H9 (cell line): ENCODE data around the gene HPCAL1. TPM values are rescaled to one million over a fixed set of nuclear protein-coding genes. Genes with fewer than 3 reads are reported as not detected.
A peak's percentile ranks its signal among the peaks of the same experiment; 100 is the strongest.

Source experiments
- DNase-seq: peaks from one replicate; pipeline ENCODE4 v3.0.0-alpha.2; 2017
- H2AFZ ChIP-seq: one replicate; pipeline ENCODE4 v1.6.1; 2013; ENCODE audit warnings: mild to moderate bottlenecking, low read length, control low read depth, moderate library complexity
- H2AK5ac ChIP-seq: 2 replicates; pipeline ENCODE4 v1.6.1; 2013; ENCODE audit warnings: low read length, control low read depth, mixed read lengths; ENCODE audit not compliant: insufficient read length
- H2BK120ac ChIP-seq: one replicate; pipeline ENCODE4 v1.6.1; 2013; ENCODE audit warnings: low read depth, mild to moderate bottlenecking, low read length, control low read depth, inconsistent platforms; ENCODE audit not compliant: poor library complexity, severe bottlenecking
- H2BK12ac ChIP-seq: 2 replicates; pipeline ENCODE4 v1.6.1; 2013; ENCODE audit warnings: low read length, control low read depth, mixed read lengths, low read depth; ENCODE audit not compliant: insufficient read length
- H2BK15ac ChIP-seq: 2 replicates; pipeline ENCODE4 v1.6.1; 2013; ENCODE audit warnings: low read depth, low read length, control low read depth
- H2BK20ac ChIP-seq: one replicate; pipeline ENCODE4 v1.6.1; 2013; ENCODE audit warnings: low read depth, mild to moderate bottlenecking, low read length, control low read depth, inconsistent platforms; ENCODE audit not compliant: poor library complexity, severe bottlenecking
- H2BK5ac ChIP-seq: 2 replicates; pipeline ENCODE4 v1.6.1; 2013; ENCODE audit warnings: low read length, control low read depth, mixed read lengths; ENCODE audit not compliant: insufficient read length
- H3K14ac ChIP-seq: 2 replicates; pipeline ENCODE4 v1.6.1; 2013; ENCODE audit warnings: low read length, control low read depth; ENCODE audit not compliant: insufficient read depth
- H3K18ac ChIP-seq: 2 replicates; pipeline ENCODE4 v1.6.1; 2013; ENCODE audit warnings: low read depth, mild to moderate bottlenecking, mixed read lengths, low read length, control low read depth; ENCODE audit not compliant: insufficient read length
- H3K23ac ChIP-seq: 2 replicates; pipeline ENCODE4 v1.6.1; 2013; ENCODE audit warnings: low read length, control low read depth, mixed read lengths, low read depth; ENCODE audit not compliant: insufficient read length
- H3K23me2 ChIP-seq: 2 replicates; pipeline ENCODE4 v1.6.1; 2013; ENCODE audit warnings: low read depth, mild to moderate bottlenecking, mixed read lengths, low read length, control low read depth; ENCODE audit not compliant: insufficient read length, poor library complexity, severe bottlenecking
- H3K27ac ChIP-seq: 2 replicates; pipeline ENCODE4 v1.5.1; 2013; ENCODE audit warnings: low read length, control low read depth, mixed read lengths, low read depth; ENCODE audit not compliant: insufficient read length
- H3K27me3 ChIP-seq: 2 replicates; pipeline ENCODE4 v1.6.1; 2013; ENCODE audit warnings: low read length, control low read depth, inconsistent platforms; ENCODE audit not compliant: insufficient read depth
- H3K4ac ChIP-seq: 2 replicates; pipeline ENCODE4 v1.6.1; 2013; ENCODE audit warnings: low read depth, mild to moderate bottlenecking, control low read depth, inconsistent platforms, low read length, moderate library complexity
- H3K4me1 ChIP-seq: 2 replicates; pipeline ENCODE4 v1.6.1; 2013; ENCODE audit warnings: low read length, control low read depth, inconsistent platforms; ENCODE audit not compliant: insufficient read depth
- H3K4me2 ChIP-seq: 2 replicates; pipeline ENCODE4 v1.6.1; 2013; ENCODE audit warnings: low read length, control low read depth, mixed read lengths; ENCODE audit not compliant: insufficient read length, insufficient read depth
- H3K56ac ChIP-seq: 2 replicates; pipeline ENCODE4 v1.6.1; 2013; ENCODE audit warnings: low read depth, mild to moderate bottlenecking, mixed read lengths, low read length, control low read depth; ENCODE audit not compliant: insufficient read length
- H3K79me1 ChIP-seq: 2 replicates; pipeline ENCODE4 v1.6.1; 2013; ENCODE audit warnings: low read depth, mild to moderate bottlenecking, moderate library complexity, low read length, control low read depth, inconsistent platforms; ENCODE audit not compliant: insufficient read depth, poor library complexity, severe bottlenecking
- H3K79me2 ChIP-seq: 2 replicates; pipeline ENCODE4 v1.6.1; 2013; ENCODE audit warnings: low read length, control low read depth, inconsistent platforms; ENCODE audit not compliant: insufficient read depth
- H3K9ac ChIP-seq: 2 replicates; pipeline ENCODE4 v1.6.1; 2013; ENCODE audit warnings: low read length, control low read depth, mixed read lengths; ENCODE audit not compliant: insufficient read length; ENCODE audit errors: extremely low read depth
- H3K9me3 ChIP-seq: one replicate; pipeline ENCODE4 v1.6.1; 2013; ENCODE audit warnings: low read depth, low read length, inconsistent platforms; ENCODE audit not compliant: control insufficient read depth
- H3T11ph ChIP-seq: one replicate; pipeline ENCODE4 v1.6.1; 2013; ENCODE audit warnings: mild to moderate bottlenecking, low read length, control low read depth, inconsistent platforms
- H4K20me1 ChIP-seq: one replicate; pipeline ENCODE4 v1.6.1; 2013; ENCODE audit not compliant: control insufficient read depth, insufficient read length, insufficient read depth
- H4K5ac ChIP-seq: 2 replicates; pipeline ENCODE4 v1.6.1; 2013; ENCODE audit warnings: low read depth, mild to moderate bottlenecking, mixed read lengths, low read length, control low read depth; ENCODE audit not compliant: insufficient read length
- H4K8ac ChIP-seq: replicated peaks from 2 replicates; pipeline ENCODE4 v1.6.1; 2013; ENCODE audit warnings: low read length, control low read depth, mixed read lengths, low read depth; ENCODE audit not compliant: insufficient read length
- H4K91ac ChIP-seq: 2 replicates; pipeline ENCODE4 v1.6.1; 2013; ENCODE audit warnings: low read depth, mild to moderate bottlenecking, moderate library complexity, mixed read lengths, low read length, control low read depth; ENCODE audit not compliant: insufficient read length
- H3K27ac Mint-ChIP-seq, 3 experiments: 2 replicates in 2 of 3; 3 replicates in 1 of 3; pipeline ENCODE4 v1.8.0; 2020 to 2021; ENCODE audit warnings: mixed read lengths in 3 of 3, mild to moderate bottlenecking in 1 of 3, moderate library complexity in 1 of 3
- H3K27me3 Mint-ChIP-seq: 2 replicates; pipeline ENCODE4 v1.8.0; 2021; ENCODE audit warnings: low read depth, mild to moderate bottlenecking, moderate library complexity, mixed read lengths
- H3K36me3 Mint-ChIP-seq, 3 experiments: 2 replicates in 2 of 3; 3 replicates in 1 of 3; pipeline ENCODE4 v1.8.0; 2020 to 2021; ENCODE audit warnings: low read depth in 3 of 3, mixed read lengths in 3 of 3; ENCODE audit not compliant: insufficient read depth in 1 of 3
- H3K4me1 Mint-ChIP-seq, 2 experiments: 2 replicates each; pipeline ENCODE4 v1.8.0; 2020; ENCODE audit warnings: mixed read lengths in 2 of 2
- H3K4me3 Mint-ChIP-seq, 2 experiments: 2 replicates in 1 of 2; 3 replicates in 1 of 2; pipeline ENCODE4 v1.8.0; 2020 to 2021; ENCODE audit warnings: mild to moderate bottlenecking in 2 of 2, mixed read lengths in 2 of 2, moderate library complexity in 1 of 2
- H3K9me3 Mint-ChIP-seq, 2 experiments: 2 replicates in 1 of 2; 3 replicates in 1 of 2; pipeline ENCODE4 v1.8.0; 2020; ENCODE audit warnings: mild to moderate bottlenecking in 2 of 2, mixed read lengths in 2 of 2, moderate library complexity in 1 of 2
- CTCF ChIP-seq: fragments of 200-600 bp; sonication (generic); conservative IDR thresholded peaks from 3 replicates; pipeline ENCODE4 v1.8.0; 2021; ENCODE audit warnings: antibody characterized with exemption, mild to moderate bottlenecking
- WGBS: extraction: QIAGEN DNeasy Blood & Tissue Kit; methylation state at CpG from one replicate; pipeline ENCODE4 v1.1.7; 2013; ENCODE audit warnings: missing lambda C conversion rate, low lambda C conversion rate, mixed read lengths; ENCODE audit not compliant: insufficient read length; ENCODE audit errors: extremely low coverage; 5-methylcytosine and 5-hydroxymethylcytosine counted together
- total RNA-seq: library from RNA; stranded (reverse); gene quantifications from 2 replicates; pipeline ENCODE4 v1.2.1, GENCODE V29; 2021

The HPCAL1 gene
- total RNA-seq, 1 experiment from 2014 or later: 4.7 TPM

DNA sequence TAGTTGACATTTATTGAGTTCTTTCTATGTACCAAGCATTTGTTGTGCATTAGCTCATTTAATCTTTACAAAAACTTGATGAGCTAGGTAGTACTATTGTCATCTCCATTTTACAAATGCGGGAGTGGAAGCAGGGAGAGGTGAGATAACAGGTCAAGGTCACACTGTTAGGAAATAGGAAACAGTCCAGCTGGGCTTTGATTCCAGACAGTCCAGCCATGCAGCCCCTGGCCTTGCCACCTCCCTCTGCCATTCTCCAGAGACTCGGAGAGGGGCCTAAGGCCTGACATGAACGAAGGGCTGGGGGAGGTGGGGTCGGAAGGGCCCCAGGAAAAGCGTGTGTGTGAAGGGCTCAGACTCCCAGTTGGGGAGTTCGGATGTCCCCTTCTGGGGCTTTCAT, 89.8 kb downstream of the HPCAL1 start:
- H2BK120ac ChIP-seq: no peak overlapping the region
- H3K9me3 ChIP-seq: no peaks in the 10 kb centered on the region
- H3K79me2 ChIP-seq: no peaks in the 10 kb centered on the region
- H3K27me3 Mint-ChIP-seq: no peaks in the 10 kb centered on the region
- no peak overlapping the region for H2BK12ac ChIP-seq
- no peak overlapping the region for H3K27ac Mint-ChIP-seq
- no peak overlapping the region for H2BK5ac ChIP-seq
- H3K27me3 ChIP-seq: no peaks in the 10 kb centered on the region; the same call in 1 of the 2 replicates
- H3K14ac ChIP-seq: no peak overlapping the region
- no peaks in the 10 kb centered on the region for H3K23me2 ChIP-seq
- peaks cover 21 to 22% of the 10 kb centered on the region in 2 experiments for H3K4me1 Mint-ChIP-seq
- H3K79me1 ChIP-seq: no peaks in the 10 kb centered on the region
- no peak overlapping the region for H3K56ac ChIP-seq
- H4K20me1 ChIP-seq: no peaks in the 10 kb centered on the region
- H3K18ac ChIP-seq: no peak overlapping the region
- H3T11ph ChIP-seq: no peak overlapping the region
- H2BK20ac ChIP-seq: no peak overlapping the region
- H3K27ac ChIP-seq: no peak overlapping the region
- H4K91ac ChIP-seq: no peak overlapping the region
- H3K4me1 ChIP-seq: peaks cover 6% of the 10 kb centered on the region; the same call in 1 of the 2 replicates
- no peak for TF ChIP-seq CTCF
- no CpG with 5 or more reads among the region's 6 CpGs for WGBS
- H4K5ac ChIP-seq: no peak overlapping the region
- no peak overlapping the region for H3K23ac ChIP-seq
- H3K4ac ChIP-seq: no peak overlapping the region
- no peak overlapping the region for H4K8ac ChIP-seq
- peak overlapping the region; percentile 14 for H3K4me2 ChIP-seq
- H3K9ac ChIP-seq: no peak overlapping the region
- H2AK5ac ChIP-seq: no peak overlapping the region
- no peak for DNase-seq
- H3K9me3 Mint-ChIP-seq: no peaks in the 10 kb centered on the region
- H2BK15ac ChIP-seq: no peak overlapping the region
- no peak overlapping the region for H2AFZ ChIP-seq
- no peaks in the 10 kb centered on the region for H3K36me3 Mint-ChIP-seq
- H3K4me3 Mint-ChIP-seq: no peak overlapping the region
